Peyer's patch (tissue), 4 donors: ENCODE measurements around the gene CALR.

Source experiments
- POLR2A ChIP-seq, 2 donors: fragments of 450-650 bp; IDR thresholded peaks; one replicate each; pipeline ENCODE4 v1.5.1; 2017; ENCODE audit warnings: antibody characterized with exemption in 2 of 2, mild to moderate bottlenecking in 2 of 2, moderate library complexity in 2 of 2
- TF ChIP-seq, protein P1 (sequence below), 6 experiments: fragments of 450-650 bp in 4 of 6; fragments of 200-600 bp in 2 of 6; sonication (generic) in 1 of 6; IDR thresholded peaks; one replicate each; pipeline ENCODE4 v1.5.1; 2017 to 2019; ENCODE audit warnings: antibody characterized with exemption in 6 of 6, mild to moderate bottlenecking in 3 of 6, moderate library complexity in 1 of 6

GRCh38 chr19:12948612-12949362, 10.4 kb downstream of the CALR start:
- TF ChIP-seq, protein P1, sequence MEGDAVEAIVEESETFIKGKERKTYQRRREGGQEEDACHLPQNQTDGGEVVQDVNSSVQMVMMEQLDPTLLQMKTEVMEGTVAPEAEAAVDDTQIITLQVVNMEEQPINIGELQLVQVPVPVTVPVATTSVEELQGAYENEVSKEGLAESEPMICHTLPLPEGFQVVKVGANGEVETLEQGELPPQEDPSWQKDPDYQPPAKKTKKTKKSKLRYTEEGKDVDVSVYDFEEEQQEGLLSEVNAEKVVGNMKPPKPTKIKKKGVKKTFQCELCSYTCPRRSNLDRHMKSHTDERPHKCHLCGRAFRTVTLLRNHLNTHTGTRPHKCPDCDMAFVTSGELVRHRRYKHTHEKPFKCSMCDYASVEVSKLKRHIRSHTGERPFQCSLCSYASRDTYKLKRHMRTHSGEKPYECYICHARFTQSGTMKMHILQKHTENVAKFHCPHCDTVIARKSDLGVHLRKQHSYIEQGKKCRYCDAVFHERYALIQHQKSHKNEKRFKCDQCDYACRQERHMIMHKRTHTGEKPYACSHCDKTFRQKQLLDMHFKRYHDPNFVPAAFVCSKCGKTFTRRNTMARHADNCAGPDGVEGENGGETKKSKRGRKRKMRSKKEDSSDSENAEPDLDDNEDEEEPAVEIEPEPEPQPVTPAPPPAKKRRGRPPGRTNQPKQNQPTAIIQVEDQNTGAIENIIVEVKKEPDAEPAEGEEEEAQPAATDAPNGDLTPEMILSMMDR (IDR thresholded peaks at IDR 0.05), result no peak
- TF ChIP-seq POLR2A (IDR thresholded peaks at IDR 0.05), result no peak
